GM18498 (cell line): ENCODE data around the gene CYB5R4.
"Not testable (repeated sequence)": the region's sequence is repeated elsewhere in the genome, so short reads cannot be mapped to it uniquely, and the experiment has no call there.

Experiments
- ATAC-seq: cut with Tn5 transposase; IDR thresholded peaks from one replicate; pipeline ENCODE4 v1.9.1; 2021; ENCODE audit warnings: mild to moderate bottlenecking, moderate library complexity; ENCODE audit not compliant: unreplicated experiment

Gene CYB5R4

DNA sequence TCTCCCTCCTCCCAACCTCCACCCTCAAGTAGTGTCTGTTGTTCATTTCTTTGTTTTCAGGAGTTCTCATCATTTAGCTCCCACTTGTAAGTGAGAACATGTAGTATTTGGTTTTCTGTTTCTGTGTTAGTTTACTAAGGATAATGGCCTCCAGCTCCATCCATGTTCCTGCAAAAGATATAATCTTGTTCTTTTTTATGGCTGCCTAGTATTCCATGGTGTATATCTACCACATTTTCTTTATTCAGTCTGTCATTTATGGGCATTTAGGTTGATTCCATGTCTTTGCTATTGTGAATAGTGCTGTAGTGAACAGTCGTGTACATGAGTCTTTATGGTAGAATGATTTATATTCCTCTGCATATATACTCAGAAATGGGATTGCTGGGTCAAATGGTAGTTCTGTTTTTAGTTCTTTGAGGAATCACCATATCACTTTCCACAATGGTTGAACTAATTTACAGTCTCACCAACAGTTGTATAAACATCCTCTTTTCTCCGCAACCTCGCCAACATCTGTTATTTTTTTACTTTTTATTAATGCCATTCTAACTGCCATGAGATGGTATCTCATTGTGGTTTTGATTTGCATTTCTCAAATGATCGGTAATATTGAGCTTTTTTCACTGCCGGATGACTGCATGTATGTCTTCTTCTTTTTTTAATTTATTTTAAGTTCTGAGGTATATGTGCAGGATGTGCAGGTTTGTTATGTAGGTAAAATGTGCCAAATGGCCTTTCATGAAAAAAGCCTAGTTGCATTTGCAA is 48.3 kb downstream of the CYB5R4 start:
- not testable (repeated sequence) for ATAC-seq

- ATAC-seq, result no peak
Measured at GRCh38 chr6:83908813-83909212, 49.3 kb downstream of the CYB5R4 start.

- no peak for ATAC-seq
Measured at GRCh38 chr6:83911278-83911677, 51.8 kb downstream of the CYB5R4 start.

DNA sequence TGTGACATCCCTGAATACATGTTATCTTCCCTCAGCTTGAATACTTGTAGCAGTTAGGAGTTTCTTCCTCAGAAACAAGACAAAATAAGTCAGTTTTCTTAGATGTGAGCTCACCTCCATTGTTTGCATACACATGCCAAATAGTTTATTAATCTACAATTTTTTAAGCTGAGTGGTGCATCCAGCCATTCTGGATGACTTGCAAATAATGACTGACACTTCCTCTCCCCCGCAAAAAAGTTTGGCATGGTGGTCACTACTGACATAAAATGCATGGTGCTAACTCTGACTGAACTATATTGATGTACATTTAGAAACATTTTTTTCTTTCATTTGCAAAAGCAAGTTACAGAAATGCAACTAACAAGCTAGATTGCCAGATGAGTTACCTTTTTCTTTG is 55.5 kb downstream of the CYB5R4 start:
- no peak for ATAC-seq

DNA sequence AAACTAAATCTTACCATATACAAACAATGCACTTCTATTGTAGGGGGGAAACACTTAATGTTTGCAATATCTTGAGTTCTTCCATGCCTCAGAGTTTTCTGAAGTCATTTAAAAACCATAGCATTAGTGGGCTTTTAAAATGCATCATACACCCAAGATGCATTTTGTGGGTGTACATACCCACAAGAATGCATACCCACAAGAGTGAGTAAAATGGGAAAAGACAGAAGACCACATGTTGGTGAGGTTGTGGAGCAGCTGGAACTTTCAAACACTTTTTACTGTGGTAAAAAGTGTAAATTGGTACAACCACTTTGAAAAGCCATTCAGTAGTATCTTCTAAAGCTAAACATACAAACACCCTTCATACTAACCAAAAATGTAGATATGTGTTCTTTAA is 57.5 kb downstream of the CYB5R4 start:
- no peak for ATAC-seq

DNA sequence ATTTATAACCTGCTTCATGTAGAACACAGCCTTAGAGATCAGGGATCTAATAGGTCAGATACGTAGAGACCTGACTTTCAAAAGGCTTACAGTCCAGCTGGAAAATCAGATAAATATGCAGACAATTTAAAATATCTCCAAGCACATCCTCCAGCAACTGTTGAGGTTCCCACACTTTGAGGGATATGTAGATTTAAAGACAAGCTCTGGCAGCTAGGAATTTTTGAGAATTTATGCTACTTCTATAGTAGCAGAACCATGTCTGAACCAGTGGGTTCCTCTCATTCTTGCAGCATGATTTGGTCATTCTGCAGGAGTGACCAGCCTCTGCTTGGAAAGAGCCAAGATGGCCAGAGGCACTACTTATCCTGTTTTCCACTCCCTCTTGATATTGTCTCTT is 60.5 kb downstream of the CYB5R4 start:
- no peak for ATAC-seq

DNA sequence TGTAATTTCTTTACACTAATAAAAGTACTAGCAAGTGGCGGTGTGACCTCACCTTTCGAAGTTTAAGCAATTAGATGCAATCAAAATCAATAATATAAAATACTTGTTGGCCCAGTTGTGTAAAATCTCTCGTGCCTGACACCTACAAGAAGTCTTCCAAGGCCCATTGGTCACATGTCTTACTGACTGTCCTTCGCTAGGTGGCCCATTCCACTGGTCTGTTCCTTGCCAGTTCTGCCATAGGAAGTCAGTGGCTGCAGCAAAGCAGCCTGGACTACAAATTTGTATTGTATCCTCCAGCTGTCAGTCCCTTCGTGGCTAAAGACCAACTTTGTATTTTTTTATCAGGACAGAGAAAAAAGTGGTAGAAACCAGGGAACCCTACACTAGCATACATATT is 61.8 kb downstream of the CYB5R4 start:
- ATAC-seq, result no peak

GRCh38 chr6:83927470-83927869 is 68.0 kb downstream of the CYB5R4 start:
- ATAC-seq, result no peak

- no peak for ATAC-seq
Measured at GRCh38 chr6:83928286-83928685, 68.8 kb downstream of the CYB5R4 start.

DNA sequence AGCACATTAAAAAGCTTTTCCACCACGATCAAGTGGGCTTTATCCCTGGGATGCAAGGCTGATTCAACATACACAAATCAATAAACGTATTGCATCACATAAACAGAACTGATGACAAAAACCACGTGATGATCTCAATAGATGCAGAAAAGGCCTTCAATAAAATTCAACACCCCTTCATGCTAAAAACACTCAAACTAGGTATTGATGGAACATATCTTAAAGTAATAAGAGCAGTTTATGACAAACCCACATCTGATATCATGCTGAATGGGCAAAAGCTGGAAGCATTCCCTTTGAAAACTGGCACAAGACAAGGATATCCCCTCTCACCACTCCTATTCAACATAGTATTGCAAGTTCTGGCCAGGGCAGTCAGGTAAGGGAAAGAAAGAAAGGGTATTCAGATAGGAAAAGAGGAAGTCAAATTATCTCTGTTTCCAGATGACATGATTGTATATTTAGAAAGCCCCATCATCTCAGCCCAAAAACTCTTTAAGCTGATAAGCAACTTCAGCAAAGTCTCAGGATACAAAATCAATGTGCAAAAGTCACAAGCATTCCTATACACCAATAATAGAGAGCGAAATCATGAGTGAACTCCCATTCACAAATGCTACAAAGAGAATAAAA is 86.8 kb downstream of the CYB5R4 start:
- not testable (repeated sequence) for ATAC-seq

DNA sequence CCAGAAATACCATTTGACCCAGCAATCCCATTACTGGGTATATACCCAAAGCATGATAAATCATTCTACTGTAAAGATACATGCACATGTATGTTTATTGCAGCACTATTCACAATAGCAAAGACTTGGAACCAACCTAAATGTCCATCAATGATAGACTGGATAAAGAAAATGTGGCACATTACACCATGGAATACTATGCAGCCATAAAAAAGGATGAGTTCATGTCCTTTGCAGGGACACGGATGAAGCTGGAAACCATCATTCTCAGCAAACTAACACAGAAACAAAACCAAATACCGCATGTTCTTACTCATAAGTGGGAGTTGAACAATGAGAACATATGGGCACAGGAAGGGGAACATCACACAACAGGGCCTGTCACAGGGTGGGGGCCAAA is 88.5 kb downstream of the CYB5R4 start:
- ATAC-seq, result not testable (repeated sequence)

DNA sequence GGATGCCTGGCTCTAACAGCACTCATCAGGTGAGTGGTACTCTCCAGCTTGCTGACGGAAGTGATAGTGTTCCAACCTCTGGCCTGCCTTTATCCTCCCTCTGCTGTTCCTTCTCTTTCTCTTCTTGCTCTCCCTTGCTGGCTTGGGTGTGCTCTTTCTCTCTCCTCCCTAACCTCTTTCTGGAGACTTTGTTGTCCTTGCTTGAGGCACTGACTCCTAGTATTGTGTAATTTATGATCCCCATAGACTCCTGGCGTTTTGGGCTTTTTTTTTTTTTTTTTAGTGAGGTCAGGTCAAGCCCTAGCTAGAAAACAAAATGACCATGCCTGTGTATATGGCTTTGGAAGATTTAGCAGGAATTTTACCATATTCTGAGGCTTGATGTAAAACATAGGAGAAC is 89.4 kb downstream of the CYB5R4 start:
- ATAC-seq, result no peak

- not testable (repeated sequence) for ATAC-seq
Measured at GRCh38 chr6:83951423-83951822, 91.9 kb downstream of the CYB5R4 start.

- ATAC-seq, result no peak
Measured at GRCh38 chr6:83952830-83953229, 93.3 kb downstream of the CYB5R4 start.

DNA sequence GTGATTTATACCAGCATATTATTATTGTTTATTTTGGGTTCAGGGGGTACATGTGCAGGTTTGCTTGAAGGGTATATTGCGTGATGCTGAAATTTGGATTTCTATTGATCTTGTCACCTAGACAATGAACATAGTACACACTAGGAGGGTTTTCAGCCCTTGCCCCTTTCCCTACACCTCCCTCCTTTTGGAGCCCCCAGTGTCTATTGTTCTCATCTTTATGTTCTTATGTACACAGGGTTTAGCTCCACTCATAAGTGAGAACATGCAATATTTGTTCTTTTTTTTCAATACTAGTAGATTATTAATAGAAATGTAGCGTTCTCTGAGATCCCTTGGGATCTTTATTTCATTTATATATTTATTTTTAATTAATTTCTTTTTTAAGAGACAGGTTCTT is 94.9 kb downstream of the CYB5R4 start:
- ATAC-seq, result no peak

DNA sequence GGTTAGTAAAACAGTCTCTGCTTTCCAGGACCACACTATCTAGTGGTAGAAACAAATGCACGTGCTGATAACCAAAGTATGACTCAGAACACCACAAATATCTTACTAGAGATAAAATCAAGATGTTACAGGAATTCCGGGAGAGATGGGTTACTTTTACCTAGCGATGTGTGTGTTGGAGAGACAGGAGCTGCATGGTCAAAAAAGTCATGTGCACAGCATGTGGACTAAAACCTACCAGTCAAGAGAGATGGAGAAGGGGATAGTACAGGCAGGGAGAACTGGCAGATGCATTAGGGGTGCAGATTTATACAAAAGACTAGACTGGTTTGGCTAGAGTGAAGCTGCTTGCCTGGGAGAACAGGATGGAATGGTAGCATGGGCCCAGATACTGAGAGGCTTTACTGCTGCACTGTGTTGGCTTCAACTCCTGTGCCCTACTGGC is 98.8 kb downstream of the CYB5R4 start:
- no peak for ATAC-seq

DNA sequence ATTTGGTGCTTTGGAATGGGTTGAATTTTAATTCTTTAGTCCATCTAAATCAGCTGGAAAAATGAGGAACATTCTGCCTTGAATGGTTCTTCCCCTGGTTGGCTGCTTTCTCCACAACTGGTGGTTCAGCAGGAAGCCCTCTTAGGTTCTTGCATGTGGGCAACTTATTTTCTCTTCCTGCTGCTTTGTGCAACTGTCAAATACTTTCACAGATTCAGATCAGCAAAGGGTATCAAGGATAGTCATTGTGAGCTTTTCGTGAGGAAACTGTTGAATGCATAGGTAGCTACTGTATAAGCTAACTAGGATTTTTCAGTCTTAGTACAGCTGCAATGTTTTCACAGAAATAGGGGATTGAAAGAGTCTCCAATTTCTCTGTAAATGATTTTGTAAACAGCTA is 101.2 kb downstream of the CYB5R4 start:
- ATAC-seq, result no peak

- peak; percentile 88 for ATAC-seq
Measured at GRCh38 chr6:83962582-83962981, 103.1 kb downstream of the CYB5R4 start.

GRCh38 chr6:83966539-83966938 is 107.0 kb downstream of the CYB5R4 start:
- ATAC-seq, result no peak

GRCh38 chr6:83970582-83970981 is 111.1 kb downstream of the CYB5R4 start:
- no peak for ATAC-seq

- no peak for ATAC-seq
Measured at GRCh38 chr6:83974409-83975050, 115.0 kb downstream of the CYB5R4 start.
